H9 (cell line): Measurements from ENCODE around the gene DDX46. TPM values are rescaled to one million over a fixed set of nuclear protein-coding genes. Genes with fewer than 3 reads are reported as not detected.

Source experiments
- DNase-seq: peaks from one replicate; pipeline ENCODE4 v3.0.0-alpha.2; 2017
- H2AFZ ChIP-seq: one replicate; pipeline ENCODE4 v1.6.1; 2013; ENCODE audit warnings: mild to moderate bottlenecking, low read length, control low read depth, moderate library complexity
- H2AK5ac ChIP-seq: 2 replicates; pipeline ENCODE4 v1.6.1; 2013; ENCODE audit warnings: low read length, control low read depth, mixed read lengths; ENCODE audit not compliant: insufficient read length
- H2BK120ac ChIP-seq: one replicate; pipeline ENCODE4 v1.6.1; 2013; ENCODE audit warnings: low read depth, mild to moderate bottlenecking, low read length, control low read depth, inconsistent platforms; ENCODE audit not compliant: poor library complexity, severe bottlenecking
- H2BK12ac ChIP-seq: 2 replicates; pipeline ENCODE4 v1.6.1; 2013; ENCODE audit warnings: low read length, control low read depth, mixed read lengths, low read depth; ENCODE audit not compliant: insufficient read length
- H2BK15ac ChIP-seq: 2 replicates; pipeline ENCODE4 v1.6.1; 2013; ENCODE audit warnings: low read depth, low read length, control low read depth
- H2BK20ac ChIP-seq: one replicate; pipeline ENCODE4 v1.6.1; 2013; ENCODE audit warnings: low read depth, mild to moderate bottlenecking, low read length, control low read depth, inconsistent platforms; ENCODE audit not compliant: poor library complexity, severe bottlenecking
- H2BK5ac ChIP-seq: 2 replicates; pipeline ENCODE4 v1.6.1; 2013; ENCODE audit warnings: low read length, control low read depth, mixed read lengths; ENCODE audit not compliant: insufficient read length
- H3K14ac ChIP-seq: 2 replicates; pipeline ENCODE4 v1.6.1; 2013; ENCODE audit warnings: low read length, control low read depth; ENCODE audit not compliant: insufficient read depth
- H3K18ac ChIP-seq: 2 replicates; pipeline ENCODE4 v1.6.1; 2013; ENCODE audit warnings: low read depth, mild to moderate bottlenecking, mixed read lengths, low read length, control low read depth; ENCODE audit not compliant: insufficient read length
- H3K23ac ChIP-seq: 2 replicates; pipeline ENCODE4 v1.6.1; 2013; ENCODE audit warnings: low read length, control low read depth, mixed read lengths, low read depth; ENCODE audit not compliant: insufficient read length
- H3K23me2 ChIP-seq: 2 replicates; pipeline ENCODE4 v1.6.1; 2013; ENCODE audit warnings: low read depth, mild to moderate bottlenecking, mixed read lengths, low read length, control low read depth; ENCODE audit not compliant: insufficient read length, poor library complexity, severe bottlenecking
- H3K27ac ChIP-seq: 2 replicates; pipeline ENCODE4 v1.5.1; 2013; ENCODE audit warnings: low read length, control low read depth, mixed read lengths, low read depth; ENCODE audit not compliant: insufficient read length
- H3K27me3 ChIP-seq: 2 replicates; pipeline ENCODE4 v1.6.1; 2013; ENCODE audit warnings: low read length, control low read depth, inconsistent platforms; ENCODE audit not compliant: insufficient read depth
- H3K4ac ChIP-seq: 2 replicates; pipeline ENCODE4 v1.6.1; 2013; ENCODE audit warnings: low read depth, mild to moderate bottlenecking, control low read depth, inconsistent platforms, low read length, moderate library complexity
- H3K4me1 ChIP-seq: 2 replicates; pipeline ENCODE4 v1.6.1; 2013; ENCODE audit warnings: low read length, control low read depth, inconsistent platforms; ENCODE audit not compliant: insufficient read depth
- H3K4me2 ChIP-seq: 2 replicates; pipeline ENCODE4 v1.6.1; 2013; ENCODE audit warnings: low read length, control low read depth, mixed read lengths; ENCODE audit not compliant: insufficient read length, insufficient read depth
- H3K56ac ChIP-seq: 2 replicates; pipeline ENCODE4 v1.6.1; 2013; ENCODE audit warnings: low read depth, mild to moderate bottlenecking, mixed read lengths, low read length, control low read depth; ENCODE audit not compliant: insufficient read length
- H3K79me1 ChIP-seq: 2 replicates; pipeline ENCODE4 v1.6.1; 2013; ENCODE audit warnings: low read depth, mild to moderate bottlenecking, moderate library complexity, low read length, control low read depth, inconsistent platforms; ENCODE audit not compliant: insufficient read depth, poor library complexity, severe bottlenecking
- H3K79me2 ChIP-seq: 2 replicates; pipeline ENCODE4 v1.6.1; 2013; ENCODE audit warnings: low read length, control low read depth, inconsistent platforms; ENCODE audit not compliant: insufficient read depth
- H3K9ac ChIP-seq: 2 replicates; pipeline ENCODE4 v1.6.1; 2013; ENCODE audit warnings: low read length, control low read depth, mixed read lengths; ENCODE audit not compliant: insufficient read length; ENCODE audit errors: extremely low read depth
- H3K9me3 ChIP-seq: one replicate; pipeline ENCODE4 v1.6.1; 2013; ENCODE audit warnings: low read depth, low read length, inconsistent platforms; ENCODE audit not compliant: control insufficient read depth
- H3T11ph ChIP-seq: one replicate; pipeline ENCODE4 v1.6.1; 2013; ENCODE audit warnings: mild to moderate bottlenecking, low read length, control low read depth, inconsistent platforms
- H4K20me1 ChIP-seq: one replicate; pipeline ENCODE4 v1.6.1; 2013; ENCODE audit not compliant: control insufficient read depth, insufficient read length, insufficient read depth
- H4K5ac ChIP-seq: 2 replicates; pipeline ENCODE4 v1.6.1; 2013; ENCODE audit warnings: low read depth, mild to moderate bottlenecking, mixed read lengths, low read length, control low read depth; ENCODE audit not compliant: insufficient read length
- H4K8ac ChIP-seq: replicated peaks from 2 replicates; pipeline ENCODE4 v1.6.1; 2013; ENCODE audit warnings: low read length, control low read depth, mixed read lengths, low read depth; ENCODE audit not compliant: insufficient read length
- H4K91ac ChIP-seq: 2 replicates; pipeline ENCODE4 v1.6.1; 2013; ENCODE audit warnings: low read depth, mild to moderate bottlenecking, moderate library complexity, mixed read lengths, low read length, control low read depth; ENCODE audit not compliant: insufficient read length
- H3K27ac Mint-ChIP-seq, 3 experiments: 2 replicates in 2 of 3; 3 replicates in 1 of 3; pipeline ENCODE4 v1.8.0; 2020 to 2021; ENCODE audit warnings: mixed read lengths in 3 of 3, mild to moderate bottlenecking in 1 of 3, moderate library complexity in 1 of 3
- H3K27me3 Mint-ChIP-seq: 2 replicates; pipeline ENCODE4 v1.8.0; 2021; ENCODE audit warnings: low read depth, mild to moderate bottlenecking, moderate library complexity, mixed read lengths
- H3K36me3 Mint-ChIP-seq, 3 experiments: 2 replicates in 2 of 3; 3 replicates in 1 of 3; pipeline ENCODE4 v1.8.0; 2020 to 2021; ENCODE audit warnings: low read depth in 3 of 3, mixed read lengths in 3 of 3; ENCODE audit not compliant: insufficient read depth in 1 of 3
- H3K4me1 Mint-ChIP-seq, 2 experiments: 2 replicates each; pipeline ENCODE4 v1.8.0; 2020; ENCODE audit warnings: mixed read lengths in 2 of 2
- H3K4me3 Mint-ChIP-seq, 2 experiments: 2 replicates in 1 of 2; 3 replicates in 1 of 2; pipeline ENCODE4 v1.8.0; 2020 to 2021; ENCODE audit warnings: mild to moderate bottlenecking in 2 of 2, mixed read lengths in 2 of 2, moderate library complexity in 1 of 2
- H3K9me3 Mint-ChIP-seq, 2 experiments: 2 replicates in 1 of 2; 3 replicates in 1 of 2; pipeline ENCODE4 v1.8.0; 2020; ENCODE audit warnings: mild to moderate bottlenecking in 2 of 2, mixed read lengths in 2 of 2, moderate library complexity in 1 of 2
- CTCF ChIP-seq: fragments of 200-600 bp; sonication (generic); conservative IDR thresholded peaks from 3 replicates; pipeline ENCODE4 v1.8.0; 2021; ENCODE audit warnings: antibody characterized with exemption, mild to moderate bottlenecking
- WGBS: extraction: QIAGEN DNeasy Blood & Tissue Kit; methylation state at CpG from one replicate; pipeline ENCODE4 v1.1.7; 2013; ENCODE audit warnings: missing lambda C conversion rate, low lambda C conversion rate, mixed read lengths; ENCODE audit not compliant: insufficient read length; ENCODE audit errors: extremely low coverage; 5-methylcytosine and 5-hydroxymethylcytosine counted together
- total RNA-seq: library from RNA; stranded (reverse); gene quantifications from 2 replicates; pipeline ENCODE4 v1.2.1, GENCODE V29; 2021

DDX46 gene
- total RNA-seq, 1 experiment from 2014 or later: 90.3 TPM

GRCh38 chr5:134769206-134769605 is 10.6 kb downstream of the DDX46 start:
- Mint-ChIP-seq H3K4me1 (no peaks in the 10 kb centered on the region), H3K36me3 (peaks cover 46 to 90% (median 82%) of the 10 kb centered on the region in 3 experiments; a peak in 6 of 7 replicates), H3K4me3 (no peak overlapping the region; a peak in 1 of 5 replicates), H3K9me3 (no peaks in the 10 kb centered on the region), H3K27me3 (no peaks in the 10 kb centered on the region), H3K27ac (peak overlapping the region in 1 of 3 experiments; percentile 83; a peak in 1 of 7 replicates)
- Histone ChIP-seq H4K5ac (no peak overlapping the region), H3T11ph (no peak overlapping the region), H3K56ac (no peak overlapping the region), H2BK12ac (no peak overlapping the region), H2BK5ac (no peak overlapping the region), H3K79me2 (no peaks in the 10 kb centered on the region), H2AFZ (no peak overlapping the region), H3K14ac (no peak overlapping the region), H3K4me2 (no peak overlapping the region), H2BK15ac (no peak overlapping the region), H3K23ac (no peak overlapping the region), H3K27ac (no peak overlapping the region), H3K27me3 (no peaks in the 10 kb centered on the region), H3K9ac (no peak overlapping the region), H3K4me1 (no peaks in the 10 kb centered on the region), H4K8ac (no peak overlapping the region), H2AK5ac (no peak overlapping the region), H2BK20ac (no peak overlapping the region), H3K23me2 (no peaks in the 10 kb centered on the region), H3K9me3 (no peaks in the 10 kb centered on the region), H3K18ac (no peak overlapping the region), H3K79me1 (no peaks in the 10 kb centered on the region), H4K91ac (no peak overlapping the region), H4K20me1 (no peaks in the 10 kb centered on the region), H2BK120ac (no peak overlapping the region), H3K4ac (no peak overlapping the region)
- no peak for DNase-seq
- WGBS: no CpG with 5 or more reads among the region's 4 CpGs
- TF ChIP-seq CTCF: no peak
